ENCODE results near the gene NFYC. TPM values are rescaled to one million over a fixed set of nuclear protein-coding genes. Genes with fewer than 3 reads are reported as not detected.

Gene NFYC
- total RNA-seq, 1 experiment from 2014 or later = 46.5 TPM

DNA sequence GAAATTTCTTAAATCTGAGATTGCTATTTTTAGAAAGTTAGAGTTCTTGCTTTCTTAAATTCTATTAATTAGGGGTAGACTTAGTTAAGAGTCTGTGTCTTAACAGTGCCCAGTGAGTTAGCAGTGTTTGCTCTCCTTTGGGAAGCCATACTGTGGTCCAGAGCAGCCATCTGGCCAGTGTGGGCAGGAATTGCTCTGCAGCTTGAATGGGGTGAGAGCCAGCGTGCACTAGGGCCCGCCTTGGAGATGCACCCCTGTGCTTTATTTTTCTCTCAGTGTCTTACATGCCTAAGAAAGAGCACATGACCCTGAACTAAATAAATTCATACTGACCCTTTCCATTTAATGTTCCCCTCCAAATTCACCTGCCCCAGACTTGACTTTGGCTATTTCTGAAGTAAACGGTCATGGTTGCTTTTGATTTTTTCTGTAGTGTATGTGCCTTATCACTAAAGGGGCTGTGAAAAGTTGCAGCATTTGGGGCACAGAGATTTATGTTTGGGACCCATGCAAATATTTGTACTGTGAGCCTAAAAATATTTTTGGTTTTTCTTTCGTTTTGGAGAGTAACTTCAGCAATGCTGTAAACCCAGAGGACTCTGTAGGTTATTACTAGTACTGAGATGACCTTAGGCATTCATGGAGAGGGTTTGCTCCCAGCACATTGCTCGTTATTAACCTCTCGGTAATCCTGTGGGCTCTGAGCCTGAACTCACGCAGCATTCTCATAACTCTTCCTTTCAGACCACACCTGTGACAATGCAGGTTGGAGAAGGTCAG, 70.8 kb downstream of the NFYC start (continued):
- TF ChIP-seq KAT7 (CRISPR knock-in tag; IDR thresholded peaks at IDR 0.05; ENCODE audit: borderline replicate concordance) (no peak), NFE2L1 (CRISPR knock-in tag; IDR thresholded peaks at IDR 0.05) (no peak), JUN (CRISPR knock-in tag; IDR thresholded peaks at IDR 0.05) (no peak), IRF2 (CRISPR knock-in tag; IDR thresholded peaks at IDR 0.05; ENCODE audit: borderline replicate concordance, low read depth) (no peak), FOXK1 (CRISPR knock-in tag; IDR thresholded peaks at IDR 0.05) (no peak), ZBTB21 (CRISPR knock-in tag; IDR thresholded peaks at IDR 0.05; ENCODE audit: borderline replicate concordance) (no peak)
- TF ChIP-seq, protein P1, sequence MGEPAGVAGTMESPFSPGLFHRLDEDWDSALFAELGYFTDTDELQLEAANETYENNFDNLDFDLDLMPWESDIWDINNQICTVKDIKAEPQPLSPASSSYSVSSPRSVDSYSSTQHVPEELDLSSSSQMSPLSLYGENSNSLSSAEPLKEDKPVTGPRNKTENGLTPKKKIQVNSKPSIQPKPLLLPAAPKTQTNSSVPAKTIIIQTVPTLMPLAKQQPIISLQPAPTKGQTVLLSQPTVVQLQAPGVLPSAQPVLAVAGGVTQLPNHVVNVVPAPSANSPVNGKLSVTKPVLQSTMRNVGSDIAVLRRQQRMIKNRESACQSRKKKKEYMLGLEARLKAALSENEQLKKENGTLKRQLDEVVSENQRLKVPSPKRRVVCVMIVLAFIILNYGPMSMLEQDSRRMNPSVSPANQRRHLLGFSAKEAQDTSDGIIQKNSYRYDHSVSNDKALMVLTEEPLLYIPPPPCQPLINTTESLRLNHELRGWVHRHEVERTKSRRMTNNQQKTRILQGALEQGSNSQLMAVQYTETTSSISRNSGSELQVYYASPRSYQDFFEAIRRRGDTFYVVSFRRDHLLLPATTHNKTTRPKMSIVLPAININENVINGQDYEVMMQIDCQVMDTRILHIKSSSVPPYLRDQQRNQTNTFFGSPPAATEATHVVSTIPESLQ (CRISPR knock-in tag; IDR thresholded peaks at IDR 0.05) = no peak
- TF ChIP-seq, protein P2, sequence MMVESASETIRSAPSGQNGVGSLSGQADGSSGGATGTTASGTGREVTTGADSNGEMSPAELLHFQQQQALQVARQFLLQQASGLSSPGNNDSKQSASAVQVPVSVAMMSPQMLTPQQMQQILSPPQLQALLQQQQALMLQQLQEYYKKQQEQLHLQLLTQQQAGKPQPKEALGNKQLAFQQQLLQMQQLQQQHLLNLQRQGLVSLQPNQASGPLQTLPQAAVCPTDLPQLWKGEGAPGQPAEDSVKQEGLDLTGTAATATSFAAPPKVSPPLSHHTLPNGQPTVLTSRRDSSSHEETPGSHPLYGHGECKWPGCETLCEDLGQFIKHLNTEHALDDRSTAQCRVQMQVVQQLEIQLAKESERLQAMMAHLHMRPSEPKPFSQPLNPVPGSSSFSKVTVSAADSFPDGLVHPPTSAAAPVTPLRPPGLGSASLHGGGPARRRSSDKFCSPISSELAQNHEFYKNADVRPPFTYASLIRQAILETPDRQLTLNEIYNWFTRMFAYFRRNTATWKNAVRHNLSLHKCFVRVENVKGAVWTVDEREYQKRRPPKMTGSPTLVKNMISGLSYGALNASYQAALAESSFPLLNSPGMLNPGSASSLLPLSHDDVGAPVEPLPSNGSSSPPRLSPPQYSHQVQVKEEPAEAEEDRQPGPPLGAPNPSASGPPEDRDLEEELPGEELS (CRISPR knock-in tag; IDR thresholded peaks at IDR 0.05) = no peak

DNA sequence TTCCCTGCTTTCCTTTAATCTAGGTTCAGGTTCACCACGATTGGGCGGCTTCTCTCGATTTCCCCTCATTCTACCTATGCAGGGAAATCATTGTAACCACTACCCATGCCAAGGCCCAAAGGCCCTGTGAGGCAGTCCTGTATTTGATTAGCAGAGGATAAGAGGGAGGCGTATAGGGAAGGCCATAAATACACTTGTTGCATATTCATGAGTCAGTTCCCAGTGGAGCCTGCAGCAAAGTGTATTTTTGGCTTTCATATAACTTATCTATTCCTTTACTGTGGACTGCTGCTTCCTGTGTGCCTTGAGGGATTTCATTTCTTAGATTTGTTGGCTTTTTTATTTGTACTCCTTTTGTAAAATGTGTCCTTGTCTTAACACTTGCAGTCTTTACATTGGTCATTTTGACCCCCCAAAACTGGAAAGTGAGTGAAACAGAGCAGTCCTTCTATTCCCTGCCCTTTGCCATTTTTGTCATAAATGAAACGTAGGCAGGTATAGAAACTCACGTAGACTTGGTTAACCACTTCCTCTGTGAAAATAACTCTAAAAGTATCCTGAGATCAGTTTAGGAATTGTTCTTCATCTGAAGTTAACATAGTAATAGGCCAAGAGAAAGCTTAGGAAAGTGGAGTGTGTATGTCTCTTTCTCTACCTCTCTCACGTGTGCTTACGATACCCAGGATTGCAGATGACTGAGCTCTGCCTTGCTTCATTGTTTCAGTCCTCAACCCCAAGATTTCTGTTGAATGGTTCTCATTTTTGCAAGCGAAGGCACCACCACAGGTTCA, 72.4 kb downstream of the NFYC start:
- H3K27ac Mint-ChIP-seq = no peak overlapping the region
- CTCF ChIA-PET = interaction anchor here (1.1 to 2.2 kb wide), 3 partner anchors 9 to 139 kb away, joined by 3 to 9 read pairs (median 6); no protein-coding TSS in a partner anchor
- DNase-seq (ENCODE audit: low spot score) (no peak), ATAC-seq (no peak)
- H3K4me3 Mint-ChIP-seq = no peak overlapping the region
- TF ChIP-seq OVOL2 (CRISPR knock-in tag; IDR thresholded peaks at IDR 0.05; ENCODE audit: borderline replicate concordance) (no peak), MYBL2 (CRISPR knock-in tag; IDR thresholded peaks at IDR 0.05) (no peak), NFATC4 (CRISPR knock-in tag; IDR thresholded peaks at IDR 0.05) (no peak), ATF1 (CRISPR knock-in tag; IDR thresholded peaks at IDR 0.05) (no peak), NR2C2 (CRISPR knock-in tag; IDR thresholded peaks at IDR 0.05) (no peak)
- no peaks in the 10 kb centered on the region for H3K27me3 Mint-ChIP-seq (ENCODE audit: low read depth)
- POLR2A ChIA-PET = interaction anchor here (0.8 kb wide), 1 partner anchor 10 kb away, joined by 3 read pairs; no protein-coding TSS in a partner anchor
- H3K36me3 Mint-ChIP-seq = peaks cover 75% of the 10 kb centered on the region
- no peaks in the 10 kb centered on the region for H3K9me3 Mint-ChIP-seq
- H3K4me1 Mint-ChIP-seq = no peaks in the 10 kb centered on the region

DNA sequence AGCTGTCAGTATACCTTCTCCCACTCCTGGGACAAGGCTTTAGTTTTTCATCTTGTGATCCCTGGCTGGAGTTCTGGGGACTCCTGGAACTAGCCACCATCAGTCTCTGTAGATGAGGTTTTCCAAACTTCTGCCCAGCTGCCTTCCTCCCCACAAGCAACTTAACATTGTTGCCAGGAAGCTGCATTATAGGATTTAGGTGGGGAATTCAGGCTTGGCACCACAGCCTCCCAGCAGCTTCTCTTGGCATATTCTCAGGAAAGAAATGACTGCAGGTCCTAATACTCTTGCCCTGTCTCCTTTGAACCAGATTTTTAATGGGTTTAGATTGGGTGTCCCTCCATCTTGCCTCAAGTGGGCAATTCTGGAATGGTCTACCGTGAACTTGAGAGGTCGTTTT, 73.5 kb downstream of the NFYC start:
- ATAC-seq = no peak
- no peaks in the 10 kb centered on the region for H3K9me3 Mint-ChIP-seq
- no peak overlapping the region for H3K4me3 Mint-ChIP-seq
- POLR2A ChIA-PET = no interaction called here
- peaks cover 4% of the 10 kb centered on the region; the same call in 1 of the 2 replicates for H3K4me1 Mint-ChIP-seq
- peaks cover 75% of the 10 kb centered on the region for H3K36me3 Mint-ChIP-seq
- CTCF ChIA-PET = interaction anchor here (0.5 to 2.2 kb wide), 4 partner anchors 8 to 184 kb away, joined by 3 to 9 read pairs (median 5); no protein-coding TSS in a partner anchor
- no peak for DNase-seq (ENCODE audit: low spot score)
- H3K27me3 Mint-ChIP-seq (ENCODE audit: low read depth) = no peaks in the 10 kb centered on the region
- H3K27ac Mint-ChIP-seq = no peak overlapping the region
- TF ChIP-seq, protein P3, sequence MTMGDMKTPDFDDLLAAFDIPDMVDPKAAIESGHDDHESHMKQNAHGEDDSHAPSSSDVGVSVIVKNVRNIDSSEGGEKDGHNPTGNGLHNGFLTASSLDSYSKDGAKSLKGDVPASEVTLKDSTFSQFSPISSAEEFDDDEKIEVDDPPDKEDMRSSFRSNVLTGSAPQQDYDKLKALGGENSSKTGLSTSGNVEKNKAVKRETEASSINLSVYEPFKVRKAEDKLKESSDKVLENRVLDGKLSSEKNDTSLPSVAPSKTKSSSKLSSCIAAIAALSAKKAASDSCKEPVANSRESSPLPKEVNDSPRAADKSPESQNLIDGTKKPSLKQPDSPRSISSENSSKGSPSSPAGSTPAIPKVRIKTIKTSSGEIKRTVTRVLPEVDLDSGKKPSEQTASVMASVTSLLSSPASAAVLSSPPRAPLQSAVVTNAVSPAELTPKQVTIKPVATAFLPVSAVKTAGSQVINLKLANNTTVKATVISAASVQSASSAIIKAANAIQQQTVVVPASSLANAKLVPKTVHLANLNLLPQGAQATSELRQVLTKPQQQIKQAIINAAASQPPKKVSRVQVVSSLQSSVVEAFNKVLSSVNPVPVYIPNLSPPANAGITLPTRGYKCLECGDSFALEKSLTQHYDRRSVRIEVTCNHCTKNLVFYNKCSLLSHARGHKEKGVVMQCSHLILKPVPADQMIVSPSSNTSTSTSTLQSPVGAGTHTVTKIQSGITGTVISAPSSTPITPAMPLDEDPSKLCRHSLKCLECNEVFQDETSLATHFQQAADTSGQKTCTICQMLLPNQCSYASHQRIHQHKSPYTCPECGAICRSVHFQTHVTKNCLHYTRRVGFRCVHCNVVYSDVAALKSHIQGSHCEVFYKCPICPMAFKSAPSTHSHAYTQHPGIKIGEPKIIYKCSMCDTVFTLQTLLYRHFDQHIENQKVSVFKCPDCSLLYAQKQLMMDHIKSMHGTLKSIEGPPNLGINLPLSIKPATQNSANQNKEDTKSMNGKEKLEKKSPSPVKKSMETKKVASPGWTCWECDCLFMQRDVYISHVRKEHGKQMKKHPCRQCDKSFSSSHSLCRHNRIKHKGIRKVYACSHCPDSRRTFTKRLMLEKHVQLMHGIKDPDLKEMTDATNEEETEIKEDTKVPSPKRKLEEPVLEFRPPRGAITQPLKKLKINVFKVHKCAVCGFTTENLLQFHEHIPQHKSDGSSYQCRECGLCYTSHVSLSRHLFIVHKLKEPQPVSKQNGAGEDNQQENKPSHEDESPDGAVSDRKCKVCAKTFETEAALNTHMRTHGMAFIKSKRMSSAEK (CRISPR knock-in tag; IDR thresholded peaks at IDR 0.05; ENCODE audit: borderline replicate concordance) = no peak
- no peak for TF ChIP-seq TCF7 (CRISPR knock-in tag; IDR thresholded peaks at IDR 0.05; ENCODE audit: low read depth)
- TF ChIP-seq, protein P4, sequence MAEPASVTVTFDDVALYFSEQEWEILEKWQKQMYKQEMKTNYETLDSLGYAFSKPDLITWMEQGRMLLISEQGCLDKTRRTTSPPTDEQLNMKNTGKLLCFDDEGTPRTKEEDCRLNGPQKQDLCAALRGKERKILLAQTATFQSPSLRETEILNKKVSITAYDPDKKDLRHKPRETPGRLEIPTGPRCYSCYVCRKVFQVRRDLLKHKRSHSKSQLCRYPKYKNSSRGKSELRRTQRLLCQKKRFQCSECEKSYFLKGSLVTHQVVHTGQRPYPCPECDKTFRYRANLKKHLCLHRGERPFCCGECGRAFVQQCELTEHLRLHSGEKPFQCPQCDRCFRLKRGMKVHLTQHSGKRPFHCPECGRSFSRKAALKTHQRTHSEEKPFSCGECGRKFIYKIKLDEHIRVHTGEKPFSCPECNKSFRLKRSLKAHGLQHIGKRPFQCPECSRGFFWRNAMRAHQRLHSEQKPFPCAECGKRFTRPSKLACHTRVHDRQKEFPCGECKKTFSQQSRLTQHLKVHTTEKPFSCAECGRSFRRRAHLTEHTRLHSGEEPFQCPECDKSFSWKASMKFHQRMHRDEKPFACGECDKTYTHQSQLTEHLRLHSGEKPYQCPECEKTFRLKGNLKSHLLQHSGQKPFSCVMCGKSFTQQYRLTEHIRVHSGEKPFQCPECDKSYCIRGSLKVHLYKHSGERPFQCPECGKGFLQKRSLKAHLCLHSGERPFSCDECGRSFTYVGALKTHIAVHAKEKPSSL (CRISPR knock-in tag; conservative IDR thresholded peaks at IDR 0.05) = no peak
- TF ChIP-seq, protein P5, sequence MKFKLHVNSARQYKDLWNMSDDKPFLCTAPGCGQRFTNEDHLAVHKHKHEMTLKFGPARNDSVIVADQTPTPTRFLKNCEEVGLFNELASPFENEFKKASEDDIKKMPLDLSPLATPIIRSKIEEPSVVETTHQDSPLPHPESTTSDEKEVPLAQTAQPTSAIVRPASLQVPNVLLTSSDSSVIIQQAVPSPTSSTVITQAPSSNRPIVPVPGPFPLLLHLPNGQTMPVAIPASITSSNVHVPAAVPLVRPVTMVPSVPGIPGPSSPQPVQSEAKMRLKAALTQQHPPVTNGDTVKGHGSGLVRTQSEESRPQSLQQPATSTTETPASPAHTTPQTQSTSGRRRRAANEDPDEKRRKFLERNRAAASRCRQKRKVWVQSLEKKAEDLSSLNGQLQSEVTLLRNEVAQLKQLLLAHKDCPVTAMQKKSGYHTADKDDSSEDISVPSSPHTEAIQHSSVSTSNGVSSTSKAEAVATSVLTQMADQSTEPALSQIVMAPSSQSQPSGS (CRISPR knock-in tag; IDR thresholded peaks at IDR 0.05; ENCODE audit: borderline replicate concordance, low read depth) = no peak
- TF ChIP-seq, protein P6, sequence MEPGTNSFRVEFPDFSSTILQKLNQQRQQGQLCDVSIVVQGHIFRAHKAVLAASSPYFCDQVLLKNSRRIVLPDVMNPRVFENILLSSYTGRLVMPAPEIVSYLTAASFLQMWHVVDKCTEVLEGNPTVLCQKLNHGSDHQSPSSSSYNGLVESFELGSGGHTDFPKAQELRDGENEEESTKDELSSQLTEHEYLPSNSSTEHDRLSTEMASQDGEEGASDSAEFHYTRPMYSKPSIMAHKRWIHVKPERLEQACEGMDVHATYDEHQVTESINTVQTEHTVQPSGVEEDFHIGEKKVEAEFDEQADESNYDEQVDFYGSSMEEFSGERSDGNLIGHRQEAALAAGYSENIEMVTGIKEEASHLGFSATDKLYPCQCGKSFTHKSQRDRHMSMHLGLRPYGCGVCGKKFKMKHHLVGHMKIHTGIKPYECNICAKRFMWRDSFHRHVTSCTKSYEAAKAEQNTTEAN (CRISPR knock-in tag; IDR thresholded peaks at IDR 0.05) = no peak
